ENCODE measurements around the gene ABCA9. TPM values are rescaled to one million over a fixed set of nuclear protein-coding genes. Genes with fewer than 3 reads are reported as not detected.

ABCA9 gene
- total and polyA plus RNA-seq, 12 donors: 1.7 to 14.8 (median 5.2) TPM

Small RNA genes lying within 50 kb of the gene (microRNA-seq; reads per million reads assigned to microRNA genes)
- 0 reads per million in 3 donors for gene MIR4524A
- gene MIR4524B: 0 reads per million in 3 donors

Small RNA genes lying within 50 kb of the gene (small RNA-seq; reads per million reads assigned to genes)
- 0 reads per million in 2 donors for gene MIR4524B

Other genes with a start within 250 kb of the ABCA9 start
- gene ABCA8, start 105.5 kb downstream of the ABCA9 start, total RNA-seq: 100 to 1,000 TPM in 7 of 9 donors, 10 to 100 TPM in 2; 16.1 to 247 (median 150) TPM
- 10 to 100 TPM; 21.2 to 47.4 (median 37.0) TPM for gene ABCA8, start 105.5 kb downstream of the ABCA9 start, polyA plus RNA-seq
- 10 to 100 TPM in 7 of 9 donors, 1 to 10 TPM in 2; 8.6 to 45.4 (median 19.1) TPM for gene ABCA6, start 81.0 kb upstream of the ABCA9 start, total RNA-seq
- 10 to 100 TPM in 2 of 3 donors, 1 to 10 TPM in 1; 5.4 to 11.6 (median 11.6) TPM for gene ABCA6, start 81.0 kb upstream of the ABCA9 start, polyA plus RNA-seq
- 10 to 100 TPM in 1 of 9 donors, 1 to 10 TPM in 7, under 1 TPM in 1; 0.24 to 15.1 (median 2.5) TPM for gene ABCA10, start 167.9 kb upstream of the ABCA9 start, total RNA-seq
- gene ABCA10, start 167.9 kb upstream of the ABCA9 start, polyA plus RNA-seq: 10 to 100 TPM in 2 of 3 donors, 1 to 10 TPM in 1; 2.8 to 28.2 (median 19.4) TPM

Data from adrenal gland (tissue), 12 donors.